Iris pigment epithelial cell (primary cell): ENCODE measurements around the gene MAGI3.
"Not testable (repeated sequence)": the region's sequence is repeated elsewhere in the genome, so short reads cannot be mapped to it uniquely, and the experiment has no call there.

ENCODE experiments used
- DNase-seq: peaks from one replicate; pipeline ENCODE4 v3.0.0-alpha.2; 2011; ENCODE audit warnings: low read depth

MAGI3 gene

GRCh38 chr1:113692342-113692741 lies 302.0 kb downstream of the MAGI3 start:
- no peak for DNase-seq

- DNase-seq: no peak
Observed at GRCh38 chr1:113692824-113693431, 302.6 kb downstream of the MAGI3 start.

GRCh38 chr1:113694910-113695309 lies 304.6 kb downstream of the MAGI3 start:
- DNase-seq: no peak

DNA sequence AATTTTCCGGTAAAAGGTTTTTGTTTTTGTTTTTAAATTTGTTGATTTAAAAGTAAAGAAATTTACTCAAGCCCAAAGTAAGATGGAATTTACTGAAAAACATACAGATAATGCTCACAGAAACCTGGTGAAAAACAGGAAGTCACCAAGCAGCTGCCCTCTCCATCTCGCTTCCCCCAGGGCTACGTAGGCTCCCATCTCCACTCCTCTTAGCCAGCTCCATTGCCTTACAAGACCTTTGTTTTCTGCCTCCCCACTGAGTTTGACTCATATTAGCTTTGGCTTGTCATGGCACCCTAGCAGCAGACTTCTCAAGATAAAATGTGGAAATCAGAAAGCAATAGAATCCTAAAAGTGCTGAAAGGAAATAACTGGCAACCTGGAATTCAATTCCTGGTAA lies 311.1 kb downstream of the MAGI3 start:
- DNase-seq: peak; percentile 34

- DNase-seq: no peak
Observed at GRCh38 chr1:113714606-113715269, 324.4 kb downstream of the MAGI3 start.

DNA sequence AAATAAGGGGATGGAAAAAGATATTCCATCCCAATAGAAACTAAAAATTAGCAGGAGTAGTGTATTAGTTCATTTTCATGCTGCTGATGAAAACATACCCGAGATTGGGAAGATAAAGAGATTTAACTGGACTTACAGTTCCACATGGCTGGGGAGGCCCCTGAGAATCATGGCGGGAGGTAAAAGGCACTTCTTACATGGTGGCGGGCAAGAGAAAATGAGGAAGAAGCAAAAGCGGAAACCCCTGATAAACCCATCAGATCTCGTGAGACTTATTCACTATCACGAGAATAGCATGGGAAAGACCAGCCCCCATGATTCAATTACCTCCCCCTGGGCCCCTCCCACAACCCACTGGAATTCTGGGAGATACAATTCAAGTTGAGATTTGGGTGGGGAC lies 327.2 kb downstream of the MAGI3 start:
- not testable (repeated sequence) for DNase-seq

GRCh38 chr1:113718621-113719020 lies 328.3 kb downstream of the MAGI3 start:
- DNase-seq: not testable (repeated sequence)

DNA sequence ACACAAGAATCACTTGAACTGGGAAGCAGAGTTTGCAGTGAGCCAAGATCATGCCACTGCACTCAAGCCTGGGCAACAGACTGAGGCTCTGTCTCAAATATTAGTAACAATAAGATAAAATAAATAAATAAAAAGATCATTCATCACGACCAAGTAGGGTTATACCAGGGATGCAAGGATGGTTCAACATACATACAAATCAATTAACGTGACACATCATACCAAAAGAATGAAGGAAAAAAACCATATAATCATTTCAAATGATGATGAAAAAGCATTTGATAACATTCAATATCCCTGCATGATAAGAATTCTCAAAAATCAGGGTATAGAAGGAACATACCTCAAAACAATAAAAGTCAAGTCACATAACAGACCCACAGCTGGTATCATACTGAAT lies 330.7 kb downstream of the MAGI3 start:
- no peak for DNase-seq

DNA sequence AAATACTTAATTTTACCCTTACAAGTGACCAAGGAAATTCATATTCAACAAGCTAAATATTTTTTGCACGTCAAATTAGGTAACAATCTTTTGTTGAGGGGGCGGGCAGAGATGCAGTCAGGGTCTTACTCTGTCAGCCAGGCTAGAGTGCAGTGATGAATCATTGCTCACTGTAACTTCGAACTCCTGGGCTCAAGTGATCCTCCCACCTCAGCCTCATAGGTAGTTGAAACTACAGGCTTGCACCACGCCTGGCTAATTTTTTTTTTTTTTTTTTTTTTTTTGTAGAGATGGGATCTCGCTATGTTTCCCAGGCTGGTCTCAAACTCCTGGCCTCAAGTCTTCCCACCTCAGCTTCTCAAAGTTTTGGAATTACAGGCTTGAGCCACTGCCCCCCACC lies 342.5 kb downstream of the MAGI3 start:
- no peak for DNase-seq

DNA sequence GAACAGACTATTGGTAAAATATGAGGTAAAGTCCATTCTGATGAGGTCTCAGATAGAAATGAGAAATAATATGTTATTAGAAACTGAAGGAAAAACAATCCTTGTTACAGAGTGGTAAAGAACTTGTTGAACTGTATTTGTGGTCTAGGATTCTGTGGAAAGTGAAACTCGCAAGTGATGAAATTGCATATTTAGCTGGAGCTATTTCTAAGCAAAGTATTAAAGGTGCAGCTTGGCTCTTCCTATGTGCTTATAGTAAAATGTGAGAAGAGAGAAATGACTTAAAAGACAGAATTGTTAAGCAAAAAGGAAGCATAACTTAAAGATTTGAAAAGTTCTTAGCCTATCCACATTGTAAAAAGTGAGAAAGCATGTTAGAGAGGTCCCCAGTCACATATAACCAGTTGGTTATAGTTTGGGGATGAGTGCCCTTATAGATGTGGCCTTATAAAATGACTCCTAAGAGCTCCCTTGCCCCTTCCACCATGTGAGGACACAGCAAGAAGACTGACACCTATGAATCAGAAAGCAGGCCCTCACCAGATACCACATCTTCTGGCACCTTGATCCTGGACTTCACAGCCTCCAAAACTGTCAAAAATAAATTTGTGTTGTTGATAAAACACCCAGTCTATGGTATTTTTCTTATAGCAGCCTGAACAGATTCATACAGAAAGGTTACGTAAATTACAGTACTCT lies 344.2 kb downstream of the MAGI3 start:
- DNase-seq: no peak
